DOHH2 (cell line): Measurements from ENCODE around the gene GJC1.

Experiments used
- CTCF ChIP-seq: fragments of 200-600 bp; sonication (generic); IDR thresholded peaks from one replicate; pipeline ENCODE4 v1.5.1; 2014; ENCODE audit warnings: antibody characterized with exemption, mild to moderate bottlenecking, low read depth, low read length; ENCODE audit not compliant: poor library complexity, severe bottlenecking
- EZH2phosphoT487 ChIP-seq: fragments of 200-600 bp; sonication (generic); IDR thresholded peaks from 2 replicates; pipeline ENCODE4 v1.6.1; 2017; ENCODE audit warnings: borderline replicate concordance, mild to moderate bottlenecking, antibody characterized with exemption, low read length, moderate library complexity, mixed read lengths

- TF ChIP-seq EZH2phosphoT487 (no peak), CTCF (no peak)
Observed at GRCh38 chr17:44854192-44854591, 24.1 kb upstream of the GJC1 start.
